GM12872 (cell line): ENCODE results near the gene ZNF624.

Source experiments
- CTCF ChIP-seq: IDR thresholded peaks from 3 replicates; pipeline ENCODE4 v1.5.1; 2011; ENCODE audit warnings: low read depth, mild to moderate bottlenecking, low read length, moderate library complexity; ENCODE audit not compliant: insufficient read depth

Gene ZNF624

GRCh38 chr17:16649585-16649984 lies 4.1 kb downstream of the ZNF624 start:
- TF ChIP-seq CTCF, result no peak

- no peak for TF ChIP-seq CTCF
Observed at GRCh38 chr17:16639438-16639837, 14.2 kb downstream of the ZNF624 start.

GRCh38 chr17:16623282-16623681 lies 30.4 kb downstream of the ZNF624 start:
- TF ChIP-seq CTCF, result no peak

GRCh38 chr17:16622540-16623277 lies 30.9 kb downstream of the ZNF624 start:
- no peak for TF ChIP-seq CTCF

- no peak for TF ChIP-seq CTCF
Observed at GRCh38 chr17:16617481-16618060, 36.1 kb downstream of the ZNF624 start.

- no peak for TF ChIP-seq CTCF
Observed at GRCh38 chr17:16599537-16599936, 54.1 kb downstream of the ZNF624 start.

GRCh38 chr17:16593356-16594102 lies 60.1 kb downstream of the ZNF624 start:
- TF ChIP-seq CTCF, result no peak
